GM12878 (cell line): ENCODE results near the gene ATIC. TPM values are rescaled to one million over a fixed set of nuclear protein-coding genes. Genes with fewer than 3 reads are reported as not detected.

Experiments used
- ATF2 ChIP-seq: IDR thresholded peaks from 2 replicates; pipeline ENCODE4 v1.6.1; 2012; ENCODE audit warnings: low read length, inconsistent platforms
- CBX5 ChIP-seq: sonication (generic); IDR thresholded peaks from 2 replicates; pipeline ENCODE4 v1.6.1; 2016; ENCODE audit warnings: low read depth, moderate library complexity, mild to moderate bottlenecking, inconsistent platforms
- ETV6 ChIP-seq, 2 experiments: fragments of 450-650 bp in 1 of 2; IDR thresholded peaks in 1 of 2; conservative IDR thresholded peaks in 1 of 2; 2 replicates each; pipeline ENCODE4 v1.6.1; 2014; ENCODE audit warnings: antibody characterized with exemption in 1 of 2, borderline replicate concordance in 1 of 2, low read depth in 1 of 2, mild to moderate bottlenecking in 1 of 2, moderate library complexity in 1 of 2
- HDGF ChIP-seq: fragments of 450-650 bp; IDR thresholded peaks from 2 replicates; pipeline ENCODE4 v1.6.1; 2016; ENCODE audit warnings: antibody characterized with exemption
- polyA plus RNA-seq, 11 experiments: library from polyadenylated mRNA; depleted of rRNA in 4 of 11; unstranded in 6 of 11; stranded (reverse) in 5 of 11; fragments of >200 nt; fragmentation: Nextera tagmentation in 4 of 11; fragmentation: Illumina TruSeq in 1 of 11; extraction: Ambion mirVana in 4 of 11; extraction: Trizol in 1 of 11; gene quantifications; 1 replicate in 1 of 11; 2 replicates in 10 of 11; pipeline versions ENCODE4 v1.2.1 to v1.2.3, GENCODE V29; 2011 to 2016; ENCODE audit warnings: inconsistent platforms in 2 of 11, missing spikeins in 2 of 11, low read depth in 1 of 11
- total RNA-seq, 4 experiments: library from RNA; depleted of rRNA in 3 of 4; stranded (reverse); fragments of >200 nt in 3 of 4; fragmentation: Illumina TruSeq in 1 of 4; extraction: Trizol in 1 of 4; gene quantifications; 2 replicates each; pipeline versions ENCODE4 v1.2.1 to v1.2.3, GENCODE V29; 2013 to 2021
- TF ChIP-seq, protein P1 (sequence below): fragments of 450-650 bp; IDR thresholded peaks from 2 replicates; pipeline ENCODE4 v1.6.1; 2018; ENCODE audit warnings: borderline replicate concordance, mild to moderate bottlenecking; ENCODE audit not compliant: partially characterized antibody
- TF ChIP-seq, protein P2 (sequence below): fragments of 450-650 bp; formaldehyde crosslinking; IDR thresholded peaks from 2 replicates; pipeline ENCODE4 v1.4.0; 2020; ENCODE audit warnings: mild to moderate bottlenecking, moderate library complexity

The ATIC gene
- total and polyA plus RNA-seq, 10 of the 15 experiments (the other 5 are each of a cell fraction or from before 2014, with no cell fraction given) = 45.1 to 518 (median 306) TPM

DNA sequence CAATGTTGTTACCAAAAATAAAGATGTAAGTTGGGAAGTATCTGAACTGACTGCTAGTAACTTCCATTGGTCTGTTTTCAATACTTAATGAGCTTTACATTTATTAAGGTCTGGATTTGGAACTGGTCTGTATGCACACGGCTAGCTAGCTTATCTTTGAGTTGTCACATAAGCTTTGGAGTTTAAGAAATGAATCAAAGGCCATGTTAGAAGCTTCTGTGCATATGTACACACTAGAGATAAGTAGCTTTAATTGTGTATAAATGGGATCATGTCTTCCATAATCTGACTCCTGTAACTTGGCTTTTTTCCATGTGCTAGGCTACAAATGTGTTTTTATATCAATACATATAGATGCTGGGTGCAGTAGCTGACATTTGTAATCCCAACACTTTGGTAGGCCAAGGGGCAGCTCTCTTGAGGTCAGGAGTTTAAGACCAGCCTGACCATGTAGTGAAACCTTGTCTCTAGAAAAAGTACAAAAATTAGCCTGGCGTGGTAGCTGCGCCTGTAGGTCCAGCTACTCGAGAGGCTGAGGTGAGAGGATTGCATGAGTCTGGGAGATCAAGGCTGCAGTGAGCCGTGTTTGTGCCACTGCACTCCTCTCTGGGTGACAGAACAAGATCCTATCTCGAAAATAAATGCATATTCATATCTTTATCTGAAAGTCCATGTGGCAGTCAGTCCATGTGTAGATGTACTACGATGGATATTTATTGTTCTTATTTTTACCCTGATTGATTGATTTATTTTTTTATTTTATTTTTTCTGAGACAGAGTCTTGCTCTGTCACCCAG, 27.2 kb downstream of the ATIC start (continued):
- TF ChIP-seq ETV6 (conservative IDR thresholded peaks at IDR 0.05 in 1 of 2, IDR thresholded peaks at IDR 0.05 in 1 of 2; ENCODE audit: borderline replicate concordance in 1 of 2, low read depth in 1 of 2) (no peak), ATF2 (no peak), CBX5 (no peak), HDGF (no peak)
- TF ChIP-seq, protein P1, sequence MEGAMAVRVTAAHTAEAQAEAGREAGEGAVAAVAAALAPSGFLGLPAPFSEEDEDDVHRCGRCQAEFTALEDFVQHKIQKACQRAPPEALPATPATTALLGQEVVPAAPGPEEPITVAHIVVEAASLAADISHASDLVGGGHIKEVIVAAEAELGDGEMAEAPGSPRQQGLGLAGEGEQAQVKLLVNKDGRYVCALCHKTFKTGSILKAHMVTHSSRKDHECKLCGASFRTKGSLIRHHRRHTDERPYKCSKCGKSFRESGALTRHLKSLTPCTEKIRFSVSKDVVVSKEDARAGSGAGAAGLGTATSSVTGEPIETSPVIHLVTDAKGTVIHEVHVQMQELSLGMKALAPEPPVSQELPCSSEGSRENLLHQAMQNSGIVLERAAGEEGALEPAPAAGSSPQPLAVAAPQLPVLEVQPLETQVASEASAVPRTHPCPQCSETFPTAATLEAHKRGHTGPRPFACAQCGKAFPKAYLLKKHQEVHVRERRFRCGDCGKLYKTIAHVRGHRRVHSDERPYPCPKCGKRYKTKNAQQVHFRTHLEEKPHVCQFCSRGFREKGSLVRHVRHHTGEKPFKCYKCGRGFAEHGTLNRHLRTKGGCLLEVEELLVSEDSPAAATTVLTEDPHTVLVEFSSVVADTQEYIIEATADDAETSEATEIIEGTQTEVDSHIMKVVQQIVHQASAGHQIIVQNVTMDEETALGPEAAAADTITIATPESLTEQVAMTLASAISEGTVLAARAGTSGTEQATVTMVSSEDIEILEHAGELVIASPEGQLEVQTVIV = no peak
- TF ChIP-seq, protein P2, sequence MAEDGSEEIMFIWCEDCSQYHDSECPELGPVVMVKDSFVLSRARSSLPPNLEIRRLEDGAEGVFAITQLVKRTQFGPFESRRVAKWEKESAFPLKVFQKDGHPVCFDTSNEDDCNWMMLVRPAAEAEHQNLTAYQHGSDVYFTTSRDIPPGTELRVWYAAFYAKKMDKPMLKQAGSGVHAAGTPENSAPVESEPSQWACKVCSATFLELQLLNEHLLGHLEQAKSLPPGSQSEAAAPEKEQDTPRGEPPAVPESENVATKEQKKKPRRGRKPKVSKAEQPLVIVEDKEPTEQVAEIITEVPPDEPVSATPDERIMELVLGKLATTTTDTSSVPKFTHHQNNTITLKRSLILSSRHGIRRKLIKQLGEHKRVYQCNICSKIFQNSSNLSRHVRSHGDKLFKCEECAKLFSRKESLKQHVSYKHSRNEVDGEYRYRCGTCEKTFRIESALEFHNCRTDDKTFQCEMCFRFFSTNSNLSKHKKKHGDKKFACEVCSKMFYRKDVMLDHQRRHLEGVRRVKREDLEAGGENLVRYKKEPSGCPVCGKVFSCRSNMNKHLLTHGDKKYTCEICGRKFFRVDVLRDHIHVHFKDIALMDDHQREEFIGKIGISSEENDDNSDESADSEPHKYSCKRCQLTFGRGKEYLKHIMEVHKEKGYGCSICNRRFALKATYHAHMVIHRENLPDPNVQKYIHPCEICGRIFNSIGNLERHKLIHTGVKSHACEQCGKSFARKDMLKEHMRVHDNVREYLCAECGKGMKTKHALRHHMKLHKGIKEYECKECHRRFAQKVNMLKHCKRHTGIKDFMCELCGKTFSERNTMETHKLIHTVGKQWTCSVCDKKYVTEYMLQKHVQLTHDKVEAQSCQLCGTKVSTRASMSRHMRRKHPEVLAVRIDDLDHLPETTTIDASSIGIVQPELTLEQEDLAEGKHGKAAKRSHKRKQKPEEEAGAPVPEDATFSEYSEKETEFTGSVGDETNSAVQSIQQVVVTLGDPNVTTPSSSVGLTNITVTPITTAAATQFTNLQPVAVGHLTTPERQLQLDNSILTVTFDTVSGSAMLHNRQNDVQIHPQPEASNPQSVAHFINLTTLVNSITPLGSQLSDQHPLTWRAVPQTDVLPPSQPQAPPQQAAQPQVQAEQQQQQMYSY (CRISPR knock-in tag) = no peak
